GM21576 (cell line): ENCODE measurements around the gene ITK.

Experiments
- ATAC-seq: cut with Tn5 transposase; IDR thresholded peaks from one replicate; pipeline ENCODE4 v1.9.1; 2021; ENCODE audit warnings: mild to moderate bottlenecking, moderate library complexity; ENCODE audit not compliant: unreplicated experiment

Gene ITK

DNA sequence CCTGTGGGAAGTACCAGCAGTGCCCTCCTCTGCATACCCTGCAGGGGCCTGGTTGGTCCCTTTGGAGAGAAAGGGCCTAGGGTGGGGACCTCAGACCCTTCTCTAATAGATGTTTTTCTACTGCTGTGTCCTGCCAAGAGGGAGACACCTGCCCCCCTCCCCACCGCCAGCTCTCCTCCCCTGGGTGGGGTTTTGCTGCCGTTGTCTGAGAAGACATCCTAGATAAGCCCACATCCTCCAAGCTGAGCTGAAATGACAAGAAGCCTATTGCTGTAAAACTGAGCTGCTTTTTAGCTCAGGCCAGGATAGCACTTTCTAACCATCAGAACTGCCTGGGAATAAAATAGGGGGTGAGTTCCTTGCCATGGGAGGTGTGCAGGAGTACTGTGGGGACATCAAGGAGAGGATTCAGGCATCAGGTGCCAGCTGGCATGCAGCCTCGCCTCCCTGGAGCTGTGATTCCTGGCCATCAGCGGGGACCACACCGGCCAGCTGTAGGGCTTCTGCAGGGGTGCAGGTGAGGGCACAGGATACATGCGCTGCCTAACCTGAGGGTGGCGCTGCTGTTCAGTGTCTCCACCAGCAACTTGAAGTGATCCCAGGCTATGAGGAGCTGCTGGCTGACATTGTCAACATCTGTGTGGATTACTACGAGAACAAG is 123.2 kb downstream of the ITK start:
- ATAC-seq = no peak
